IMR-90 (cell line): ENCODE data around the gene C1QTNF1. TPM values are rescaled to one million over a fixed set of nuclear protein-coding genes. Genes with fewer than 3 reads are reported as not detected.

Experiments used
- ATAC-seq: fragments of 200-7000 bp; cut with Tn5 transposase; 2 replicates; pipeline ENCODE4 v1.9.1; 2020; ENCODE audit warnings: low read depth, mild to moderate bottlenecking, moderate library complexity
- Bru-seq: library from RNA; stranded (reverse); fragments of 400-500 nt; gene quantifications from one replicate; lab custom pipeline; 2021; lab: Mats Ljungman, UMichigan
- BruChase-seq, 2 experiments: library from RNA; stranded (reverse); fragments of 400-500 nt; gene quantifications; one replicate each; lab custom pipeline; 2021; lab: Mats Ljungman, UMichigan
- BruUV-seq: library from RNA; stranded (reverse); fragments of 400-500 nt; replicated peaks from 2 replicates; lab custom pipeline; 2021; lab: Mats Ljungman, UMichigan
- CTCF ChIA-PET: fragments of 300-600 bp; formaldehyde crosslinking; extraction: SDS; loops from one replicate; lab custom pipeline; 2021; ENCODE audit warnings: antibody characterized with exemption; lab: Yijun Ruan, JAX
- POLR2A ChIA-PET: fragments of 300-600 bp; sonication (Branson Sonifier 250); formaldehyde crosslinking; loops from one replicate; lab custom pipeline; 2022; ENCODE audit warnings: antibody characterized with exemption; ENCODE audit not compliant: unreplicated experiment; lab: Charles Lee
- DNase-seq: peaks from one replicate; pipeline ENCODE4 v3.0.0; 2013
- H2AFZ ChIP-seq: replicated peaks from 2 replicates; pipeline ENCODE3; 2013; ENCODE audit warnings: low read length, mild to moderate bottlenecking; ENCODE audit not compliant: poor library complexity
- H2AK5ac ChIP-seq: 2 replicates; pipeline ENCODE4 v1.6.1; 2013; ENCODE audit warnings: low read depth, low read length, inconsistent platforms
- H2AK9ac ChIP-seq: replicated peaks from 2 replicates; pipeline ENCODE3; 2013; ENCODE audit warnings: mild to moderate bottlenecking, low read depth, low read length, moderate library complexity; ENCODE audit not compliant: poor library complexity
- H2BK120ac ChIP-seq: 2 replicates; pipeline ENCODE4 v1.6.1; 2013; ENCODE audit warnings: low read depth, low read length, inconsistent platforms
- H2BK15ac ChIP-seq: 3 replicates; pipeline ENCODE4 v1.6.1; 2013; ENCODE audit warnings: low read depth, low read length, inconsistent platforms
- H2BK20ac ChIP-seq: 2 replicates; pipeline ENCODE4 v1.6.1; 2013; ENCODE audit warnings: low read depth, mild to moderate bottlenecking, inconsistent platforms, low read length, moderate library complexity
- H2BK5ac ChIP-seq: 2 replicates; pipeline ENCODE4 v1.6.1; 2013; ENCODE audit warnings: mild to moderate bottlenecking, low read depth, low read length, inconsistent platforms; ENCODE audit not compliant: poor library complexity, severe bottlenecking
- H3K14ac ChIP-seq: replicated peaks from 2 replicates; pipeline ENCODE4 v1.6.1; 2013; ENCODE audit warnings: low read depth, low read length, inconsistent platforms
- H3K18ac ChIP-seq: 2 replicates; pipeline ENCODE4 v1.6.1; 2013; ENCODE audit warnings: low read depth, low read length, control low read depth
- H3K23ac ChIP-seq: 2 replicates; pipeline ENCODE4 v1.6.1; 2013; ENCODE audit warnings: low read depth, low read length, inconsistent platforms
- H3K27ac ChIP-seq: 2 replicates; pipeline ENCODE4 v1.5.1; 2013; ENCODE audit warnings: mild to moderate bottlenecking, control low read depth, low read length; ENCODE audit not compliant: insufficient read depth
- H3K27me3 ChIP-seq: 2 replicates; pipeline ENCODE4 v1.6.1; 2013; ENCODE audit warnings: low read length; ENCODE audit not compliant: control insufficient read depth, insufficient read depth
- H3K36me3 ChIP-seq: 2 replicates; pipeline ENCODE4 v1.6.1; 2013; ENCODE audit warnings: low read length, mixed read lengths; ENCODE audit not compliant: control insufficient read depth, insufficient read depth
- H3K4ac ChIP-seq: 2 replicates; pipeline ENCODE4 v1.6.1; 2013; ENCODE audit warnings: low read depth, low read length, inconsistent platforms
- H3K4me1 ChIP-seq: 2 replicates; pipeline ENCODE4 v1.6.1; 2013; ENCODE audit warnings: low read length, mixed read lengths; ENCODE audit not compliant: control insufficient read depth, insufficient read depth
- H3K4me2 ChIP-seq: 2 replicates; pipeline ENCODE4 v1.6.1; 2013; ENCODE audit warnings: low read depth, mild to moderate bottlenecking, control low read depth, low read length, moderate library complexity
- H3K4me3 ChIP-seq: 2 replicates; pipeline ENCODE4 v1.5.1; 2013; ENCODE audit warnings: low read depth, mild to moderate bottlenecking, control low read depth, low read length, moderate library complexity; ENCODE audit not compliant: insufficient read depth
- H3K56ac ChIP-seq: 2 replicates; pipeline ENCODE4 v1.6.1; 2013; ENCODE audit warnings: low read length, inconsistent platforms; ENCODE audit not compliant: insufficient read depth; ENCODE audit errors: extremely low read depth
- H3K79me1 ChIP-seq, 2 experiments: 2 replicates each; pipeline ENCODE4 v1.6.1; 2013; ENCODE audit warnings: low read length in 2 of 2, inconsistent platforms in 1 of 2, low read depth in 1 of 2
- H3K9ac ChIP-seq: 2 replicates; pipeline ENCODE4 v1.6.1; 2013; ENCODE audit warnings: low read depth, low read length, control low read depth
- H3K9me1 ChIP-seq: 2 replicates; pipeline ENCODE4 v1.6.1; 2013; ENCODE audit warnings: low read length, inconsistent platforms; ENCODE audit not compliant: insufficient read depth
- H3K9me3 ChIP-seq: 2 replicates; pipeline ENCODE4 v1.6.1; 2013; ENCODE audit warnings: low read length; ENCODE audit not compliant: control insufficient read depth, insufficient read depth
- H4K20me1 ChIP-seq: 2 replicates; pipeline ENCODE4 v1.6.1; 2013; ENCODE audit warnings: low read length, inconsistent platforms; ENCODE audit not compliant: insufficient read depth
- H4K5ac ChIP-seq: 2 replicates; pipeline ENCODE4 v1.6.1; 2013; ENCODE audit warnings: mild to moderate bottlenecking, low read depth, low read length, control low read depth
- H4K8ac ChIP-seq, 2 experiments: 2 replicates each; pipeline ENCODE4 v1.6.1; 2013; ENCODE audit warnings: low read depth in 2 of 2, low read length in 2 of 2, control low read depth in 1 of 2, inconsistent platforms in 1 of 2
- H4K91ac ChIP-seq: 2 replicates; pipeline ENCODE4 v1.6.1; 2013; ENCODE audit warnings: low read depth, low read length, inconsistent platforms; ENCODE audit not compliant: insufficient read depth
- CTCF ChIP-seq: conservative IDR thresholded peaks from 2 replicates; pipeline ENCODE4 v1.5.1; 2012; ENCODE audit warnings: mild to moderate bottlenecking, low read depth, low read length, improper control_type of control experiment
- USF2 ChIP-seq: fragments of 150-350 bp; IDR thresholded peaks from 2 replicates; pipeline ENCODE4 v1.6.1; 2017; ENCODE audit warnings: mild to moderate bottlenecking, antibody characterized with exemption, low read length, low read depth
- WGBS, 2 experiments: methylation state at CpG; one replicate each; pipeline versions ENCODE4 v1.1.5 to v1.1.7; 2013; ENCODE audit warnings: missing lambda C conversion rate in 2 of 2; ENCODE audit not compliant: insufficient read length in 1 of 2; ENCODE audit errors: extremely low coverage in 2 of 2; 5-methylcytosine and 5-hydroxymethylcytosine counted together
- dilution Hi-C: fragments of 300-500 bp; cut with HindIII; formaldehyde crosslinking; loops from one replicate; pipeline ENCODE4 v1.14.3; 2018; ENCODE audit warnings: low sequenced_read_pairs; ENCODE audit not compliant: unreplicated experiment
- in situ Hi-C: fragments of 300-500 bp; cut with MboI; formaldehyde crosslinking; loops from 3 replicates; pipeline ENCODE4 v1.14.3; 2019; ENCODE audit warnings: low sequenced_read_pairs, inconsistent platforms, mixed read lengths
- intact Hi-C: fragments of 100-400 bp; cut with micrococcal nuclease; formaldehyde crosslinking; loops from 2 replicates; pipeline ENCODE4 v1.10.0; 2022
- long read RNA-seq: library from polyadenylated mRNA; unstranded; transcript quantifications from one replicate; pipeline ENCODE4 v2.0.0, GENCODE V29; 2021; ENCODE audit not compliant: unreplicated experiment
- polyA plus RNA-seq, 3 experiments: library from polyadenylated mRNA; depleted of rRNA; stranded (reverse); fragments of >200 nt; gene quantifications; 2 replicates each; pipeline ENCODE4 v1.2.3, GENCODE V29; 2012; ENCODE audit warnings: low replicate concordance in 1 of 3
- total RNA-seq: library from RNA; depleted of rRNA; stranded (reverse); fragments of >200 nt; gene quantifications from 2 replicates; pipeline ENCODE4 v1.2.3, GENCODE V29; 2012; rRNA removed

C1QTNF1 gene
- 1.7 and 3.4 TPM in 2 replicates for total RNA-seq
- polyA plus RNA-seq (2012; rRNA removed): 8.4 and 9.0 TPM in 2 replicates
- 5.2 and 16.8 TPM in 2 replicates for polyA plus RNA-seq (2012; cell fraction: cytosol; rRNA removed)
- polyA plus RNA-seq (2012; cell fraction: nucleus; rRNA removed; ENCODE audit: low replicate concordance): 7.4 and 9.5 TPM in 2 replicates
- percentile 49 among the genes with signal in this experiment for Bru-seq, nascent RNA
- percentile 54 among the genes with signal in this experiment for BruChase-seq, experiment 1, labeled RNA remaining after a 6-hour chase
- percentile 41 among the genes with signal in this experiment for BruChase-seq, experiment 2, labeled RNA remaining after a 2-hour chase
- long read RNA-seq, transcript C1QTNF1-206 (4 exons, 1,672 nt): major isoform, 15 of 25 reads
- long read RNA-seq, partial matches to known transcripts: 7 of 25 reads
- long read RNA-seq, other reads (novel, unspliced or antisense): 0 of 25 reads

- H2BK120ac ChIP-seq: peak within 1 kb of the TSS; percentile 83
- H3K4ac ChIP-seq: peak within 1 kb of the TSS; percentile 66
- peak; percentile 53 for ATAC-seq
- peak within 1 kb of the TSS; percentile 36; the same call in 1 of the 2 replicates for H3K14ac ChIP-seq
- H3K4me1 ChIP-seq: peaks cover 38% of the 10 kb centered on the region
- WGBS, 2 experiments: 3% methylated on average over 13 of the region's 77 CpGs; no CpG with 5 or more reads in 1 of the 2 experiments
- dilution Hi-C loops: no loop called here
- H2AFZ ChIP-seq: peak within 1 kb of the TSS; percentile 96
- in situ Hi-C loops: loop anchor here (5.0 kb wide), 1 partner anchor 58 kb away; no protein-coding TSS in a partner anchor
- peak within 1 kb of the TSS; percentile 76 for H3K9ac ChIP-seq
- no TSS peak for BruUV-seq
- peak within 1 kb of the TSS; percentile 49 for H4K91ac ChIP-seq
- TF ChIP-seq CTCF (peak; percentile 28; the same call in 1 of the 2 replicates), USF2 (no peak)
- peak within 1 kb of the TSS; percentile 47; the same call in 1 of the 2 replicates for H3K18ac ChIP-seq
- peaks cover 24% of the 10 kb centered on the region for H3K9me1 ChIP-seq
- peak within 1 kb of the TSS; percentile 85 for H3K4me2 ChIP-seq
- peak within 1 kb of the TSS; percentile 46 for H2AK5ac ChIP-seq
- H3K27ac ChIP-seq: peak within 1 kb of the TSS; percentile 43; the same call in 1 of the 2 replicates
- H3K79me1 ChIP-seq: peaks cover 7 to 31% of the 10 kb centered on the region in 2 experiments; a peak in 2 of 4 replicates
- no peak within 1 kb of the TSS for H2BK5ac ChIP-seq
- peak within 1 kb of the TSS; percentile 66; the same call in 1 of the 2 replicates for H3K23ac ChIP-seq
- H2AK9ac ChIP-seq: peak within 1 kb of the TSS; percentile 87
- POLR2A ChIA-PET: no interaction called here
- H3K36me3 ChIP-seq: no peaks in the 10 kb centered on the region
- no peaks in the 10 kb centered on the region for H3K9me3 ChIP-seq
- peak within 1 kb of the TSS; percentile 71; the same call in 2 of the 3 replicates for H2BK15ac ChIP-seq
- peak; percentile 38 for DNase-seq
- H4K20me1 ChIP-seq: no peaks in the 10 kb centered on the region
- peak within 1 kb of the TSS; percentile 58 to 67; a peak in 3 of 4 replicates for H4K8ac ChIP-seq
- H3K56ac ChIP-seq: peak within 1 kb of the TSS; percentile 29; the same call in 1 of the 2 replicates
- intact Hi-C loops: no loop called here
- H3K4me3 ChIP-seq: peak within 1 kb of the TSS; percentile 85
- H4K5ac ChIP-seq: peak within 1 kb of the TSS; percentile 53; the same call in 1 of the 2 replicates
- H3K27me3 ChIP-seq: peaks cover 2% of the 10 kb centered on the region; the same call in 1 of the 2 replicates
- no peak within 1 kb of the TSS for H2BK20ac ChIP-seq
- CTCF ChIA-PET: no interaction called here
Observed at GRCh38 chr17:79023886-79024771, at the start of gene C1QTNF1. TSS of gene C1QTNF1 (plus strand) at chr17:79024169. CDS start at chr17:79043969, 19,800 bp downstream.
